ENCODE results near the gene JARID2. TPM values are rescaled to one million over a fixed set of nuclear protein-coding genes. Genes with fewer than 3 reads are reported as not detected.
A peak's percentile ranks its signal among the peaks of the same experiment; 100 is the strongest.

JARID2 gene
- total and polyA plus RNA-seq, 10 of the 15 experiments (the other 5 are each of a cell fraction or from before 2014, with no cell fraction given) = 4.2 to 21.6 (median 11.7) TPM

DNA sequence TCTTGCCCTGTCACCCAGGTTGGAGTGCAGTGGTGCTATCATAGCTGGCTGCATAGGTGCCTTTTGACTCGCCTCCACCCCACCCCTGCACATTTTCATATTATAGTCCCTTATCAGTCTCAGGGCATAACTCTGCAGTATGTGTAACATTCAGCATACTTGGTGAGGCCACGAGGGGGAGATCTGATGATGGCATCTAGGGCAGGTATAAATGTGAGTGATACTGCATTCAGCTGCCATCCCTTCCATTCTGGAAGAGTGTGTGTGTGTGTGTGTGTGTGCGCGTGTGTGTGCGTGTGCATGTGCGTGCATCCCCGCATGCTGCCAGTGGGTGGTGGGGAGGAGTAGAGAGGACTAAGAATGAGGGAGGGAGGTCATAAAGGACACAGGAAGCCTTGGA, 81.4 kb downstream of the JARID2 start:
- Histone ChIP-seq H4K20me1 (ENCODE audit: control insufficient read depth, insufficient read depth) (no peaks in the 10 kb centered on the region), H3K4me2 (ENCODE audit: control insufficient read depth, insufficient read depth) (peak overlapping the region; percentile 52), H3K9me3 (replicated peaks; ENCODE audit: control insufficient read depth, insufficient read depth, low read length) (no peaks in the 10 kb centered on the region), H2AFZ (ENCODE audit: control insufficient read depth, low read depth, low read length) (no peak overlapping the region), H3K36me3 (ENCODE audit: control insufficient read depth in 2 of 2, insufficient read depth in 2 of 2, low read length in 1 of 2) (no peaks in the 10 kb centered on the region), H3K4me1 (ENCODE audit: control insufficient read depth, insufficient read depth, low read length) (peaks cover 69% of the 10 kb centered on the region), H3K4me3 (no peak overlapping the region; the same call in 1 of the 2 replicates), H3K9ac (ENCODE audit: control insufficient read depth, insufficient read depth, low read length) (peak overlapping the region; percentile 36; the same call in 1 of the 2 replicates), H3K27ac (ENCODE audit: control insufficient read depth, insufficient read depth) (peak overlapping the region; percentile 72), H3K27me3 (replicated peaks in 1 of 2; ENCODE audit: control insufficient read depth in 2 of 2, insufficient read depth in 2 of 2, low read length in 1 of 2) (no peaks in the 10 kb centered on the region), H3K79me2 (ENCODE audit: control insufficient read depth, insufficient read depth, low read length) (peaks cover 98% of the 10 kb centered on the region)
- 34% methylated on average over 7 of the region's 7 CpGs for WGBS (ENCODE audit: insufficient coverage, insufficient replicate concordance, low lambda C conversion rate, missing lambda C conversion rate)
- ChIA-PET CTCF (interaction anchor here (0.6 to 14.2 kb wide), 21 partner anchors 11 to 163 kb away, joined by 3 to 146 read pairs (median 5); no protein-coding TSS in a partner anchor), SMC1A (ENCODE audit: uncharacterized antibody, unreplicated experiment) (interaction anchor here (0.5 to 13.2 kb wide), 21 partner anchors 10 to 176 kb away, joined by 3 to 301 read pairs (median 7); no protein-coding TSS in a partner anchor), POLR2A (interaction anchor here (1.1 to 1.3 kb wide), 5 partner anchors 13 to 93 kb away, joined by 3 to 4 read pairs (median 3); partner anchors contain the start of gene JARID2), RAD21 (ENCODE audit: unreplicated experiment) (interaction anchor here (0.5 to 9.3 kb wide), 25 partner anchors 8 to 136 kb away, joined by 3 to 75 read pairs (median 5); no protein-coding TSS in a partner anchor)
- no peak for DNase-seq (ENCODE audit: low read depth, low spot score)
- in situ Hi-C loops (cut with MboI) (no loop called here), intact Hi-C loops (cut with micrococcal nuclease; ENCODE audit: unreplicated experiment) (loop anchor here (2.0 to 10.0 kb wide), 3 partner anchors 72 to 298 kb away; no protein-coding TSS in a partner anchor)
- FAIRE-seq = no peak
- peak; percentile 66 for ATAC-seq
- BruUV-seq (replicated peaks) = no TSS peak
- TF ChIP-seq, protein P1, sequence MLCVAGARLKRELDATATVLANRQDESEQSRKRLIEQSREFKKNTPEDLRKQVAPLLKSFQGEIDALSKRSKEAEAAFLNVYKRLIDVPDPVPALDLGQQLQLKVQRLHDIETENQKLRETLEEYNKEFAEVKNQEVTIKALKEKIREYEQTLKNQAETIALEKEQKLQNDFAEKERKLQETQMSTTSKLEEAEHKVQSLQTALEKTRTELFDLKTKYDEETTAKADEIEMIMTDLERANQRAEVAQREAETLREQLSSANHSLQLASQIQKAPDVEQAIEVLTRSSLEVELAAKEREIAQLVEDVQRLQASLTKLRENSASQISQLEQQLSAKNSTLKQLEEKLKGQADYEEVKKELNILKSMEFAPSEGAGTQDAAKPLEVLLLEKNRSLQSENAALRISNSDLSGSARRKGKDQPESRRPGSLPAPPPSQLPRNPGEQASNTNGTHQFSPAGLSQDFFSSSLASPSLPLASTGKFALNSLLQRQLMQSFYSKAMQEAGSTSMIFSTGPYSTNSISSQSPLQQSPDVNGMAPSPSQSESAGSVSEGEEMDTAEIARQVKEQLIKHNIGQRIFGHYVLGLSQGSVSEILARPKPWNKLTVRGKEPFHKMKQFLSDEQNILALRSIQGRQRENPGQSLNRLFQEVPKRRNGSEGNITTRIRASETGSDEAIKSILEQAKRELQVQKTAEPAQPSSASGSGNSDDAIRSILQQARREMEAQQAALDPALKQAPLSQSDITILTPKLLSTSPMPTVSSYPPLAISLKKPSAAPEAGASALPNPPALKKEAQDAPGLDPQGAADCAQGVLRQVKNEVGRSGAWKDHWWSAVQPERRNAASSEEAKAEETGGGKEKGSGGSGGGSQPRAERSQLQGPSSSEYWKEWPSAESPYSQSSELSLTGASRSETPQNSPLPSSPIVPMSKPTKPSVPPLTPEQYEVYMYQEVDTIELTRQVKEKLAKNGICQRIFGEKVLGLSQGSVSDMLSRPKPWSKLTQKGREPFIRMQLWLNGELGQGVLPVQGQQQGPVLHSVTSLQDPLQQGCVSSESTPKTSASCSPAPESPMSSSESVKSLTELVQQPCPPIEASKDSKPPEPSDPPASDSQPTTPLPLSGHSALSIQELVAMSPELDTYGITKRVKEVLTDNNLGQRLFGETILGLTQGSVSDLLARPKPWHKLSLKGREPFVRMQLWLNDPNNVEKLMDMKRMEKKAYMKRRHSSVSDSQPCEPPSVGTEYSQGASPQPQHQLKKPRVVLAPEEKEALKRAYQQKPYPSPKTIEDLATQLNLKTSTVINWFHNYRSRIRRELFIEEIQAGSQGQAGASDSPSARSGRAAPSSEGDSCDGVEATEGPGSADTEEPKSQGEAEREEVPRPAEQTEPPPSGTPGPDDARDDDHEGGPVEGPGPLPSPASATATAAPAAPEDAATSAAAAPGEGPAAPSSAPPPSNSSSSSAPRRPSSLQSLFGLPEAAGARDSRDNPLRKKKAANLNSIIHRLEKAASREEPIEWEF (IDR thresholded peaks at IDR 0.05; ENCODE audit: insufficient replicate concordance, low read depth, low read length) = no peak
- TF ChIP-seq MXI1 (IDR thresholded peaks at IDR 0.05; ENCODE audit: low read depth, low read length) = 0 out of 2 replicates have a peak, but pooled peaks have one; percentile 58
- TF ChIP-seq TBL1XR1 (IDR thresholded peaks at IDR 0.05; ENCODE audit: low read depth, low read length) = no peak
- TF ChIP-seq NFYB (IDR thresholded peaks at IDR 0.05; ENCODE audit: insufficient read depth, low read depth, low read length) = no peak
- TF ChIP-seq, protein P2, sequence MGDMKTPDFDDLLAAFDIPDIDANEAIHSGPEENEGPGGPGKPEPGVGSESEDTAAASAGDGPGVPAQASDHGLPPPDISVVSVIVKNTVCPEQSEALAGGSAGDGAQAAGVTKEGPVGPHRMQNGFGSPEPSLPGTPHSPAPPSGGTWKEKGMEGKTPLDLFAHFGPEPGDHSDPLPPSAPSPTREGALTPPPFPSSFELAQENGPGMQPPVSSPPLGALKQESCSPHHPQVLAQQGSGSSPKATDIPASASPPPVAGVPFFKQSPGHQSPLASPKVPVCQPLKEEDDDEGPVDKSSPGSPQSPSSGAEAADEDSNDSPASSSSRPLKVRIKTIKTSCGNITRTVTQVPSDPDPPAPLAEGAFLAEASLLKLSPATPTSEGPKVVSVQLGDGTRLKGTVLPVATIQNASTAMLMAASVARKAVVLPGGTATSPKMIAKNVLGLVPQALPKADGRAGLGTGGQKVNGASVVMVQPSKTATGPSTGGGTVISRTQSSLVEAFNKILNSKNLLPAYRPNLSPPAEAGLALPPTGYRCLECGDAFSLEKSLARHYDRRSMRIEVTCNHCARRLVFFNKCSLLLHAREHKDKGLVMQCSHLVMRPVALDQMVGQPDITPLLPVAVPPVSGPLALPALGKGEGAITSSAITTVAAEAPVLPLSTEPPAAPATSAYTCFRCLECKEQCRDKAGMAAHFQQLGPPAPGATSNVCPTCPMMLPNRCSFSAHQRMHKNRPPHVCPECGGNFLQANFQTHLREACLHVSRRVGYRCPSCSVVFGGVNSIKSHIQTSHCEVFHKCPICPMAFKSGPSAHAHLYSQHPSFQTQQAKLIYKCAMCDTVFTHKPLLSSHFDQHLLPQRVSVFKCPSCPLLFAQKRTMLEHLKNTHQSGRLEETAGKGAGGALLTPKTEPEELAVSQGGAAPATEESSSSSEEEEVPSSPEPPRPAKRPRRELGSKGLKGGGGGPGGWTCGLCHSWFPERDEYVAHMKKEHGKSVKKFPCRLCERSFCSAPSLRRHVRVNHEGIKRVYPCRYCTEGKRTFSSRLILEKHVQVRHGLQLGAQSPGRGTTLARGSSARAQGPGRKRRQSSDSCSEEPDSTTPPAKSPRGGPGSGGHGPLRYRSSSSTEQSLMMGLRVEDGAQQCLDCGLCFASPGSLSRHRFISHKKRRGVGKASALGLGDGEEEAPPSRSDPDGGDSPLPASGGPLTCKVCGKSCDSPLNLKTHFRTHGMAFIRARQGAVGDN (IDR thresholded peaks at IDR 0.05) = no peak; the same call in 1 of the 2 replicates
- no peak for TF ChIP-seq SRF (IDR thresholded peaks at IDR 0.05; ENCODE audit: low read depth in 2 of 2, low read length in 2 of 2)
- TF ChIP-seq, protein P3, sequence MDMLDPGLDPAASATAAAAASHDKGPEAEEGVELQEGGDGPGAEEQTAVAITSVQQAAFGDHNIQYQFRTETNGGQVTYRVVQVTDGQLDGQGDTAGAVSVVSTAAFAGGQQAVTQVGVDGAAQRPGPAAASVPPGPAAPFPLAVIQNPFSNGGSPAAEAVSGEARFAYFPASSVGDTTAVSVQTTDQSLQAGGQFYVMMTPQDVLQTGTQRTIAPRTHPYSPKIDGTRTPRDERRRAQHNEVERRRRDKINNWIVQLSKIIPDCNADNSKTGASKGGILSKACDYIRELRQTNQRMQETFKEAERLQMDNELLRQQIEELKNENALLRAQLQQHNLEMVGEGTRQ (IDR thresholded peaks at IDR 0.05; ENCODE audit: borderline replicate concordance, low read depth, low read length) = no peak
- TF ChIP-seq, protein P4, sequence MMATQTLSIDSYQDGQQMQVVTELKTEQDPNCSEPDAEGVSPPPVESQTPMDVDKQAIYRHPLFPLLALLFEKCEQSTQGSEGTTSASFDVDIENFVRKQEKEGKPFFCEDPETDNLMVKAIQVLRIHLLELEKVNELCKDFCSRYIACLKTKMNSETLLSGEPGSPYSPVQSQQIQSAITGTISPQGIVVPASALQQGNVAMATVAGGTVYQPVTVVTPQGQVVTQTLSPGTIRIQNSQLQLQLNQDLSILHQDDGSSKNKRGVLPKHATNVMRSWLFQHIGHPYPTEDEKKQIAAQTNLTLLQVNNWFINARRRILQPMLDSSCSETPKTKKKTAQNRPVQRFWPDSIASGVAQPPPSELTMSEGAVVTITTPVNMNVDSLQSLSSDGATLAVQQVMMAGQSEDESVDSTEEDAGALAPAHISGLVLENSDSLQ (IDR thresholded peaks at IDR 0.05) = 0 out of 2 replicates have a peak, but pooled peaks have one; percentile 10
- TF ChIP-seq CBX5 (IDR thresholded peaks at IDR 0.05; ENCODE audit: low read depth) = no peak
- TF ChIP-seq IKZF1 (conservative IDR thresholded peaks at IDR 0.05) = peak; percentile 34; the same call in 1 of the 2 replicates
- no peak for TF ChIP-seq FOXM1 (IDR thresholded peaks at IDR 0.05; ENCODE audit: low read depth, low read length)
